GM12801 (cell line): ENCODE results near the gene CRTAC1.

ENCODE experiments used
- TF ChIP-seq, protein P1 (sequence below): IDR thresholded peaks from one replicate; pipeline ENCODE4 v1.5.1; 2011; ENCODE audit warnings: control low read depth; ENCODE audit not compliant: insufficient read length; ENCODE audit errors: extremely low read depth

The CRTAC1 gene, protein sequence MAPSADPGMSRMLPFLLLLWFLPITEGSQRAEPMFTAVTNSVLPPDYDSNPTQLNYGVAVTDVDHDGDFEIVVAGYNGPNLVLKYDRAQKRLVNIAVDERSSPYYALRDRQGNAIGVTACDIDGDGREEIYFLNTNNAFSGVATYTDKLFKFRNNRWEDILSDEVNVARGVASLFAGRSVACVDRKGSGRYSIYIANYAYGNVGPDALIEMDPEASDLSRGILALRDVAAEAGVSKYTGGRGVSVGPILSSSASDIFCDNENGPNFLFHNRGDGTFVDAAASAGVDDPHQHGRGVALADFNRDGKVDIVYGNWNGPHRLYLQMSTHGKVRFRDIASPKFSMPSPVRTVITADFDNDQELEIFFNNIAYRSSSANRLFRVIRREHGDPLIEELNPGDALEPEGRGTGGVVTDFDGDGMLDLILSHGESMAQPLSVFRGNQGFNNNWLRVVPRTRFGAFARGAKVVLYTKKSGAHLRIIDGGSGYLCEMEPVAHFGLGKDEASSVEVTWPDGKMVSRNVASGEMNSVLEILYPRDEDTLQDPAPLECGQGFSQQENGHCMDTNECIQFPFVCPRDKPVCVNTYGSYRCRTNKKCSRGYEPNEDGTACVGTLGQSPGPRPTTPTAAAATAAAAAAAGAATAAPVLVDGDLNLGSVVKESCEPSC

DNA sequence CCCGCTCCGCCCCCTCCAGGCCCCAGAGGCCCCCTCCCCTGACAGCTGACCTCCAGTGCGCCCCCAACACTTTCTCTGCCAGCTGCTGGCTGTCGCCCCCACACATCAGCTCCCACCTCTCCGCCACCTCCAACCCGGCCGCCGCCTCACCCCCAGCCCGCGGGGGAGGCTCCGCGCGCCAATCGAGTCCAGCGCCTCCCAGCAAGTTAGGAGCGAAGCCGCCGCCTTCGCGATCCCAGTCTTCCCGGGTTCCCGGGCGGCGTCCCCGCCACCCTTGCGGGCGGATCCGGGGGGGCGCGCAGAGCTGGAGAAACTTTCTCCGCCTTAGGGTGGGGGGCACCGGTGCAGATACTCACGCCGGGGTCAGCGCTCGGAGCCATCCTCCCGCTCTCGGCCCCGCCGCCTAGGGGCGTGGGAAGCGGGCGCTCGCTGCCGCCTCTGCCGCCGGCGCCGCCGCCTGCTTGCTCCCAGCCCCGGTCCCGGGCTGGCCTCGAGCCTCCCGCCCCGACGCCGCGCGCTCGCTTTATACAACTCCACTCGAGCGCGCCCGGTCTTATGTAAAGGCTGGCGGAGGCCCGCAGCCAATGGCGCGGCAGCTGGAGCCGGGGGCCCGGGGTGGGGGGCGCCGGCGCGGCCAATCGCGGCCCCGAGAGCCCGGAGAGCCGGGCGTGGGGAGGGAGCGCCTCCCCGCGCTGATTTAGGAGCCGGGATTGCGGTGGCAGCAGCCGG is at the start of gene CRTAC1:
CRTAC1 (minus strand) TSS at position 529 of the 729 bp plus-strand sequence; CDS start at position 380, 149 bp downstream.
- TF ChIP-seq, protein P1, sequence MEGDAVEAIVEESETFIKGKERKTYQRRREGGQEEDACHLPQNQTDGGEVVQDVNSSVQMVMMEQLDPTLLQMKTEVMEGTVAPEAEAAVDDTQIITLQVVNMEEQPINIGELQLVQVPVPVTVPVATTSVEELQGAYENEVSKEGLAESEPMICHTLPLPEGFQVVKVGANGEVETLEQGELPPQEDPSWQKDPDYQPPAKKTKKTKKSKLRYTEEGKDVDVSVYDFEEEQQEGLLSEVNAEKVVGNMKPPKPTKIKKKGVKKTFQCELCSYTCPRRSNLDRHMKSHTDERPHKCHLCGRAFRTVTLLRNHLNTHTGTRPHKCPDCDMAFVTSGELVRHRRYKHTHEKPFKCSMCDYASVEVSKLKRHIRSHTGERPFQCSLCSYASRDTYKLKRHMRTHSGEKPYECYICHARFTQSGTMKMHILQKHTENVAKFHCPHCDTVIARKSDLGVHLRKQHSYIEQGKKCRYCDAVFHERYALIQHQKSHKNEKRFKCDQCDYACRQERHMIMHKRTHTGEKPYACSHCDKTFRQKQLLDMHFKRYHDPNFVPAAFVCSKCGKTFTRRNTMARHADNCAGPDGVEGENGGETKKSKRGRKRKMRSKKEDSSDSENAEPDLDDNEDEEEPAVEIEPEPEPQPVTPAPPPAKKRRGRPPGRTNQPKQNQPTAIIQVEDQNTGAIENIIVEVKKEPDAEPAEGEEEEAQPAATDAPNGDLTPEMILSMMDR, result no peak

DNA sequence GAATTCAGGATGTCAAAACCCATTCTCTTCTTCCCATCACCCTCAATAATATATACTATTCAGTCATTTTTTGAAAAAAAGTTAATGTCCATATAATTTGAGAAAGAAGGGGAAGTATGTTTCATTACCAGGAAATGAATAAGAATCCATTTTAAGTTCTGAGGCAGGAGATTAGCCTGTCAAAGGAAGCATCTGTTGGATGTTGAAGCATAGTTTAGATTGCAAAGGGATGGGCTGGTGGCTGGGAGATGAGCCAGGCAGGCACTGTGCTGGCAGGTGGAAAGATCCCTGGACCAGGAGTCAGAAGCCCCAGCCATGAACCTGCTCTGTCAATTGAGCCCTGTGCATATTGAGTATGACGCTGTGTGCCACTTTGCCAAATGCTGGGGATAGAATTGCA is 48.4 kb upstream of the CRTAC1 start:
- TF ChIP-seq, protein P1, result no peak

DNA sequence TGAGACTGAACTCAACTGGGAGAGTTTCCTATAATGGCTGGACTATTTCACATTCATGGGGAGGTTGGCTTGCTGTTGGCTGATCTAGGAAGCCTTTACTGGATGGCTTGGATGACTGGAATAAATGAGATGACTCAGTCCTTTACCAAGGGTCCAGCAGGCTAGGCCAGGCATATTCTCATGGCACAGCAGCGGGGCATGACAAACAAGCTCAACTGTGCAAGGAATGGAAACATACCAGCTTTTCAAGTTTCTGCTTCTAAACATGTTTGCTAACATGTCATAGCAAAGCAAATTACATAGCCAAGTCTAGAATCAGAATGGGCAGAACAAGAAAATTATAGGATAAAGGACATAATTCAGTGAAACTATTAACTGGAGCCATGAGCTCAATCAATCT is 46.8 kb upstream of the CRTAC1 start:
- TF ChIP-seq, protein P1, result no peak

DNA sequence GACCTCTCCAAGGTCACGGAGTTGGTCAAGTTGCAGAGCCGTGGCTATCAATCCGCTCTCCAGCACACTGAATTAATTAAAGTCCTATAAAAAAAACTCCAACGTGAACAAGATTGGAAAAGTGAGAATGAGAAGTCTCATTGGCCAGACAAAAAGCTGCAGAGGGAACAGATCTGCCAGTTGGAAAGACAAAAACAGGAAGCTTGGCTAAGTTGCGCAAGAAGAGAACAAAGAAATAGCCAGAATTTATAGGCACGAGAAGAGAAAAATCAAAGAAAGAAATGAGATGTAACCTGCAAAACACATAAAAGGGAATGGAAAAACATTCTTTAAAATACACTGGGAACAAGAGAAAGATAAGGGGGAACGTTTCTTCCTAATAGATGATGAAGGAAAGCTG is 45.7 kb upstream of the CRTAC1 start:
- TF ChIP-seq, protein P1, result no peak

DNA sequence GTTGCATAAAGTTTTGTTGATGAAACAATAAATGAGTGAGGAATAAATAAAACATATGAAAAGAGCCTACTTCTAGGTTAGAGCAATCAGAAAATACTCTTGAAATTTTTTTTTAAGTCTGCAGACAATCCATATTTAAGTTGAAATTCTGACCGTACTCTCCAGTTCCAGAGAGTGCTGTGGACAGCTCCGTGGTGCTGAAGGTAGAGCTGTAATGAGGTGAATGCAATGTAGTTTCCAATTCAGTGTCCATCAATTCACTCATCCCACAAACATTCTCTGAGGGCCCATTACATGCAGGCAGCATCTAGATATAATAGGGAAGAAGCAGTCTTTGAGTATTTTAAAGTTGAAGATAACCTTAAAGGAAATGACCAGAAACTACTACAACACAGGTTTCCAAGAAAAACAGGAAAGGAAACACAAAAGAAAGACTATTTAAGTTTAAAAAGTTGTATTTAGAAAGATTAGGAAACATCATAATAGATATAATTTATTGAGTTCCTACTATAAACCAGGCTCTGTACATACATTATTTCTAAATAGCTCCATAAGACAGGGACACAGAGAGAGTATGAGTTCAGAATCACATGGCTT is 44.0 kb upstream of the CRTAC1 start:
- TF ChIP-seq, protein P1, result no peak

DNA sequence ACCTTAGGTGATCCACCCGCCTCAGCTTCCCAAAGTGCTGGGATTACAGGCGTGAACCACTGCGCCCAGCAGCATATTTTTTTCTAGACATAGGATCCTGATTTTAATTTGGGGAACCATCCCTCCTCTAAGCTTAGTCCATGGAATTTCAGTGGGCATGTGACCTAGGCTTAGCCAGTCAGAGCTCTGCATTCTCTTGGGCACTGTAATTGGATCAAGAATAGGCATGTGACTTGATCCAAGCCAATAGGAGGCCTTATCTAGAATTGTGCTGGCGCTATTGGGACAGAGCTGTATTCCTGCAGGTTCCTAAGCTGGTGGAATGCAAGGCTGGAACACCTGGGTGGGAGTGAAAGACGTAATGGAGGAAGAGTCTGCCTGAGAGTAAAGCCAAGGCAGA is 36.7 kb upstream of the CRTAC1 start:
- TF ChIP-seq, protein P1, result no peak

DNA sequence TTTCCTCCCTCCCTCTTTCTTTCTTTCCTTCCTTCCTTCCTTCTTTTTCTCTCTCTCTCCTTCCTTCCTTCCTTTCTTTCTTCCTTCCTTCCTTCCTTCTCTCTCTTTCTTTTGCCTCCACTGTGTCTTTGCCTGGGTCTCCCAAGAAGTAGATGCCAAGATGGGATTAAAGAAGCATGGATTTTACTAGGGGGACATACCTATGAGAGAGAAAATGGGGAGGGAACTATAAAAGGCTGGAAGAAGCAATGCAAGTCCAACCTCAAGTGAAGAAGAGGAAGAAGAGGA is 33.3 kb upstream of the CRTAC1 start:
- TF ChIP-seq, protein P1, result no peak
